Loucy (cell line): Measurements from ENCODE around the gene SEMA6A.

Source experiments
- H2AFZ ChIP-seq: fragments of 200-600 bp; sonication (generic); 2 replicates; pipeline ENCODE4 v1.6.0; 2016; ENCODE audit warnings: antibody characterized with exemption, mild to moderate bottlenecking, low read length, moderate library complexity
- H3F3A ChIP-seq: fragments of 200-600 bp; 2 replicates; pipeline ENCODE4 v1.6.0; 2016; ENCODE audit warnings: antibody characterized with exemption, low read depth, mild to moderate bottlenecking
- H3K27me3 ChIP-seq: fragments of 200-600 bp; sonication (generic); 2 replicates; pipeline ENCODE4 v1.6.1; 2014; ENCODE audit warnings: low read length, mild to moderate bottlenecking; ENCODE audit not compliant: insufficient read depth, poor library complexity, severe bottlenecking
- H3K36me3 ChIP-seq: fragments of 200-600 bp; sonication (generic); 2 replicates; pipeline ENCODE4 v1.6.1; 2016; ENCODE audit warnings: low read length; ENCODE audit not compliant: insufficient read depth
- H3K4me1 ChIP-seq: fragments of 200-600 bp; sonication (generic); 2 replicates; pipeline ENCODE4 v1.5.1; 2014; ENCODE audit warnings: low read length, mild to moderate bottlenecking; ENCODE audit not compliant: insufficient read depth, poor library complexity, severe bottlenecking
- H3K4me2 ChIP-seq: fragments of 200-600 bp; sonication (generic); 2 replicates; pipeline ENCODE4 v1.6.0; 2014; ENCODE audit warnings: antibody characterized with exemption, low read length, low read depth, mild to moderate bottlenecking; ENCODE audit not compliant: poor library complexity, severe bottlenecking
- H3K4me3 ChIP-seq: fragments of 200-600 bp; sonication (generic); 2 replicates; pipeline ENCODE4 v1.5.1; 2014; ENCODE audit warnings: low read length, mild to moderate bottlenecking, mixed read lengths; ENCODE audit not compliant: poor library complexity, severe bottlenecking
- H3K79me2 ChIP-seq: fragments of 200-600 bp; sonication (generic); 2 replicates; pipeline ENCODE4 v1.6.1; 2014; ENCODE audit warnings: low read length; ENCODE audit not compliant: insufficient read depth
- H3K9ac ChIP-seq: fragments of 200-600 bp; sonication (generic); 2 replicates; pipeline ENCODE4 v1.6.0; 2014; ENCODE audit warnings: mild to moderate bottlenecking, low read depth, low read length, moderate library complexity; ENCODE audit not compliant: poor library complexity, severe bottlenecking
- H3K9me2 ChIP-seq: fragments of 200-600 bp; sonication (generic); replicated peaks from 2 replicates; pipeline ENCODE4 v1.6.1; 2016; ENCODE audit warnings: low read depth, low read length, mixed read lengths
- H3K9me3 ChIP-seq: fragments of 200-600 bp; sonication (generic); 2 replicates; pipeline ENCODE4 v1.6.1; 2014; ENCODE audit warnings: mild to moderate bottlenecking, antibody characterized with exemption, low read length, low read depth; ENCODE audit not compliant: insufficient read depth
- H4K20me1 ChIP-seq: fragments of 200-600 bp; sonication (generic); 2 replicates; pipeline ENCODE4 v1.6.0; 2014; ENCODE audit warnings: antibody characterized with exemption, low read length, mild to moderate bottlenecking; ENCODE audit not compliant: insufficient read depth, poor library complexity, severe bottlenecking
- CTCF ChIP-seq: fragments of 200-600 bp; sonication (generic); conservative IDR thresholded peaks from 2 replicates; pipeline ENCODE4 v1.5.1; 2014; ENCODE audit warnings: mild to moderate bottlenecking, antibody characterized with exemption, low read length
- EZH2phosphoT487 ChIP-seq: fragments of 200-600 bp; IDR thresholded peaks from 2 replicates; pipeline ENCODE4 v1.6.1; 2018; ENCODE audit warnings: antibody characterized with exemption, mild to moderate bottlenecking, moderate library complexity, borderline replicate concordance

Gene SEMA6A

GRCh38 chr5:116572350-116573278, 2.0 kb downstream of the SEMA6A start:
- H3K79me2 ChIP-seq = no peaks in the 10 kb centered on the region
- H2AFZ ChIP-seq = peak overlapping the region; percentile 60; the same call in 1 of the 2 replicates
- H3K4me1 ChIP-seq = peaks cover 17% of the 10 kb centered on the region
- no peaks in the 10 kb centered on the region for H4K20me1 ChIP-seq
- peaks cover 28% of the 10 kb centered on the region for H3K27me3 ChIP-seq
- no peak overlapping the region for H3K9ac ChIP-seq
- no peaks in the 10 kb centered on the region for H3K36me3 ChIP-seq
- no peaks in the 10 kb centered on the region for H3K9me3 ChIP-seq
- peak overlapping the region; percentile 77 for H3K4me3 ChIP-seq
- no peaks in the 10 kb centered on the region for H3K9me2 ChIP-seq
- no peak for TF ChIP-seq CTCF
- no peak for TF ChIP-seq EZH2phosphoT487
- H3K4me2 ChIP-seq = peak overlapping the region; percentile 96
- no peaks in the 10 kb centered on the region for H3F3A ChIP-seq

GRCh38 chr5:116571568-116572349, 2.9 kb downstream of the SEMA6A start:
- H3K9me2 ChIP-seq = no peaks in the 10 kb centered on the region
- TF ChIP-seq CTCF (no peak), EZH2phosphoT487 (no peak)
- peaks cover 11% of the 10 kb centered on the region for H3K4me1 ChIP-seq
- H2AFZ ChIP-seq = no peak overlapping the region
- no peaks in the 10 kb centered on the region for H3K9me3 ChIP-seq
- no peak overlapping the region for H3K9ac ChIP-seq
- no peak overlapping the region for H3K4me2 ChIP-seq
- H3K27me3 ChIP-seq = peaks cover 28% of the 10 kb centered on the region
- no peaks in the 10 kb centered on the region for H3K36me3 ChIP-seq
- H3K79me2 ChIP-seq = no peaks in the 10 kb centered on the region
- no peaks in the 10 kb centered on the region for H3F3A ChIP-seq
- H3K4me3 ChIP-seq = no peak overlapping the region
- no peaks in the 10 kb centered on the region for H4K20me1 ChIP-seq

GRCh38 chr5:116569999-116570398, 4.6 kb downstream of the SEMA6A start:
- H3K4me2 ChIP-seq = peak overlapping the region; percentile 31
- no peak overlapping the region for H3K9ac ChIP-seq
- H3K9me2 ChIP-seq = no peaks in the 10 kb centered on the region
- H3K36me3 ChIP-seq = no peaks in the 10 kb centered on the region
- H4K20me1 ChIP-seq = no peaks in the 10 kb centered on the region
- no peaks in the 10 kb centered on the region for H3K9me3 ChIP-seq
- H3K79me2 ChIP-seq = no peaks in the 10 kb centered on the region
- no peak overlapping the region for H3K4me3 ChIP-seq
- H3K4me1 ChIP-seq = peaks cover 2% of the 10 kb centered on the region
- TF ChIP-seq CTCF = no peak
- TF ChIP-seq EZH2phosphoT487 = no peak
- H3F3A ChIP-seq = no peaks in the 10 kb centered on the region
- no peak overlapping the region for H2AFZ ChIP-seq
- H3K27me3 ChIP-seq = peaks cover 28% of the 10 kb centered on the region
